HepG2 (cell line): ENCODE measurements around the gene NDUFB6. TPM values are rescaled to one million over a fixed set of nuclear protein-coding genes. Genes with fewer than 3 reads are reported as not detected.

Source experiments
- ATF1 ChIP-seq: IDR thresholded peaks from 2 replicates; pipeline ENCODE4 v1.6.1; 2016; ENCODE audit warnings: mild to moderate bottlenecking, control low read depth
- GTF3A ChIP-seq: sonication (generic); formaldehyde crosslinking; conservative IDR thresholded peaks from 2 replicates; pipeline ENCODE4 v1.4.0; 2020; ENCODE audit warnings: mild to moderate bottlenecking, missing genetic modification reagents
- HMG20B ChIP-seq: conservative IDR thresholded peaks from 2 replicates; pipeline ENCODE4 v1.6.1; 2016; ENCODE audit warnings: missing genetic modification reagents, missing compliant biosample characterization
- HNF4A ChIP-seq: sonication (generic); formaldehyde crosslinking; IDR thresholded peaks from 2 replicates; pipeline ENCODE4 v1.4.0; 2020; ENCODE audit warnings: missing genetic modification reagents
- KLF9 ChIP-seq: IDR thresholded peaks from 2 replicates; pipeline ENCODE4 v1.6.1; 2016; ENCODE audit warnings: low read depth
- MEIS2 ChIP-seq: sonication (generic); formaldehyde crosslinking; IDR thresholded peaks from 2 replicates; pipeline ENCODE4 v1.9.0; 2021; ENCODE audit warnings: mild to moderate bottlenecking, missing genetic modification reagents
- PLRG1 ChIP-seq: fragments of 450-650 bp; conservative IDR thresholded peaks from 2 replicates; pipeline ENCODE4 v1.6.1; 2016
- SP140L ChIP-seq: sonication (generic); formaldehyde crosslinking; IDR thresholded peaks from 2 replicates; pipeline ENCODE4 v1.4.0; 2020; ENCODE audit warnings: missing genetic modification reagents, borderline replicate concordance
- SRSF4 ChIP-seq: fragments of 200-400 bp; formaldehyde crosslinking; IDR thresholded peaks from one replicate; pipeline ENCODE4 v1.6.1; 2018; ENCODE audit warnings: mild to moderate bottlenecking, low read depth, low read length, moderate library complexity; ENCODE audit not compliant: poor library complexity, severe bottlenecking
- ZNF207 ChIP-seq: fragments of 450-650 bp; IDR thresholded peaks from 2 replicates; pipeline ENCODE4 v1.6.1; 2016; ENCODE audit warnings: antibody characterized with exemption, borderline replicate concordance
- ZNF282 ChIP-seq: fragments of 450-650 bp; IDR thresholded peaks from 2 replicates; pipeline ENCODE4 v1.6.1; 2018; ENCODE audit not compliant: partially characterized antibody
- ZNF557 ChIP-seq: sonication (generic); formaldehyde crosslinking; IDR thresholded peaks from 2 replicates; pipeline ENCODE4 v1.4.0; 2020; ENCODE audit warnings: missing genetic modification reagents
- ZNF703 ChIP-seq: sonication (generic); formaldehyde crosslinking; IDR thresholded peaks from 2 replicates; pipeline ENCODE4 v1.5.1; 2020; ENCODE audit warnings: missing genetic modification reagents, mild to moderate bottlenecking, moderate library complexity, borderline replicate concordance
- ZNF709 ChIP-seq: sonication (generic); formaldehyde crosslinking; IDR thresholded peaks from 2 replicates; pipeline ENCODE4 v1.5.0; 2020; ENCODE audit warnings: mild to moderate bottlenecking, missing genetic modification reagents
- ZNF772 ChIP-seq: sonication (generic); formaldehyde crosslinking; IDR thresholded peaks from 2 replicates; pipeline ENCODE4 v1.5.0; 2020; ENCODE audit warnings: mild to moderate bottlenecking, missing genetic modification reagents
- ZSCAN22 ChIP-seq: sonication (generic); formaldehyde crosslinking; IDR thresholded peaks from 2 replicates; pipeline ENCODE4 v1.4.0; 2020; ENCODE audit warnings: mild to moderate bottlenecking, missing genetic modification reagents
- polyA plus RNA-seq, 8 experiments: library from polyadenylated mRNA; depleted of rRNA in 3 of 8; stranded (reverse) in 7 of 8; unstranded in 1 of 8; fragments of >200 nt; fragmentation: Illumina TruSeq in 4 of 8; extraction: Trizol in 4 of 8; gene quantifications; 2 replicates each; pipeline versions ENCODE4 v1.2.1 to v1.2.3, GENCODE V29; 2011 to 2016; ENCODE audit warnings: low read depth in 4 of 8, missing spikeins in 1 of 8, mixed read lengths in 1 of 8; ENCODE audit not compliant: insufficient read depth in 1 of 8
- total RNA-seq, 5 experiments: library from RNA; depleted of rRNA; stranded (reverse); fragments of >200 nt; fragmentation: Illumina TruSeq; extraction: Trizol; gene quantifications; 2 replicates each; pipeline ENCODE4 v1.2.3, GENCODE V29; 2016; ENCODE audit warnings: low read depth in 1 of 5
- TF ChIP-seq, protein P1 (sequence below): sonication (generic); formaldehyde crosslinking; IDR thresholded peaks from 2 replicates; pipeline ENCODE4 v1.8.0; 2022; ENCODE audit warnings: mild to moderate bottlenecking, missing genetic modification reagents
- TF ChIP-seq, protein P2 (sequence below): sonication (generic); formaldehyde crosslinking; IDR thresholded peaks from 2 replicates; pipeline ENCODE4 v1.5.1; 2020; ENCODE audit warnings: mild to moderate bottlenecking, moderate library complexity, missing genetic modification reagents
- TF ChIP-seq, protein P3 (sequence below): sonication (generic); formaldehyde crosslinking; IDR thresholded peaks from 2 replicates; pipeline ENCODE4 v1.5.1; 2020; ENCODE audit warnings: missing genetic modification reagents, mild to moderate bottlenecking, borderline replicate concordance
- TF ChIP-seq, protein P4 (sequence below): sonication (generic); formaldehyde crosslinking; IDR thresholded peaks from 2 replicates; pipeline ENCODE4 v1.5.0; 2020; ENCODE audit warnings: missing genetic modification reagents
- TF ChIP-seq, protein P5 (sequence below): sonication (generic); formaldehyde crosslinking; IDR thresholded peaks from 2 replicates; pipeline ENCODE4 v1.9.0; 2021; ENCODE audit warnings: missing genetic modification reagents, borderline replicate concordance

The NDUFB6 gene
- total and polyA plus RNA-seq, 2 of the 13 experiments (the other 11 are each of a cell fraction or from before 2014, with no cell fraction given): 31.2 to 81.9 TPM

DNA sequence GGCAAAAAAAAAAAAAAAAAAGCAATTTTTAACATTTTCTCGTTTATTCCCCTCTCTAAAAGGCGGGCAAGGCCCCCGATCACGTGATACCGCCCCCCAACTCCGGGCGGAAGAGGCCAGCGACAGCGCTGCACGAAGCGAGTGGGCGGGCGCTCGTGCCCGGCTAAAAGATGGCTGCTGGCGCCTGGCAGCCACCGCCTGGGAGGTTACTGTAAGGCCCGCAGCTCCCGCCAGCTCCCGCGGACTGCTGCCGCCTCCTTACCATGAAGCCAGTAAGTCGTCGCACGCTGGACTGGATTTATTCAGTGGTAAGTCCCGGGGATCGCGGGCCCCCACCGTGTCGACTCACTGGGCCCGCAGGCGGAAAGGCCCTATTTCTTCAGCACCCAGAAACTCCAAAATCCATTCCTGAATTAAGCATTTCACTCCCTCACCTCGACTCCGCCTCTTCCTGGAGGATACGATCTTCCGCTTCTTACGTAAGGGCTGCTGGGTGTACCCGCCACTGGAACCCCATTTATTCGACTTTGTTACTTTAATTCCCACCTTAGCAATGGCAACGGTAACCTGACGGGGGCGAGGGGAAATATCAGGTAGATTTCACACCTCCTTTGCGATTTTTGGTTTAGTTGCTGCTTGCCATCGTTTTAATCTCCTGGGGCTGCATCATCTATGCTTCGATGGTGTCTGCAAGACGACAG, 20.6 kb downstream of the NDUFB6 start, which contains the start of the genes SMIM27 and TOPORS (continued):
- TF ChIP-seq, protein P1, sequence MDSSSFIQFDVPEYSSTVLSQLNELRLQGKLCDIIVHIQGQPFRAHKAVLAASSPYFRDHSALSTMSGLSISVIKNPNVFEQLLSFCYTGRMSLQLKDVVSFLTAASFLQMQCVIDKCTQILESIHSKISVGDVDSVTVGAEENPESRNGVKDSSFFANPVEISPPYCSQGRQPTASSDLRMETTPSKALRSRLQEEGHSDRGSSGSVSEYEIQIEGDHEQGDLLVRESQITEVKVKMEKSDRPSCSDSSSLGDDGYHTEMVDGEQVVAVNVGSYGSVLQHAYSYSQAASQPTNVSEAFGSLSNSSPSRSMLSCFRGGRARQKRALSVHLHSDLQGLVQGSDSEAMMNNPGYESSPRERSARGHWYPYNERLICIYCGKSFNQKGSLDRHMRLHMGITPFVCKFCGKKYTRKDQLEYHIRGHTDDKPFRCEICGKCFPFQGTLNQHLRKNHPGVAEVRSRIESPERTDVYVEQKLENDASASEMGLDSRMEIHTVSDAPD (CRISPR knock-in tag): no peak
- TF ChIP-seq ZNF709 (CRISPR knock-in tag): peak; percentile 38; the same call in 1 of the 2 replicates
- TF ChIP-seq ZSCAN22 (CRISPR knock-in tag): 0 out of 2 replicates have a peak, but pooled peaks have one; percentile 38
- no peak for TF ChIP-seq SRSF4
- TF ChIP-seq ZNF772 (CRISPR knock-in tag): peak; percentile 50; the same call in 1 of the 2 replicates
- no peak for TF ChIP-seq ZNF282
- TF ChIP-seq SP140L (CRISPR knock-in tag): no peak
- no peak for TF ChIP-seq PLRG1
- TF ChIP-seq, protein P2, sequence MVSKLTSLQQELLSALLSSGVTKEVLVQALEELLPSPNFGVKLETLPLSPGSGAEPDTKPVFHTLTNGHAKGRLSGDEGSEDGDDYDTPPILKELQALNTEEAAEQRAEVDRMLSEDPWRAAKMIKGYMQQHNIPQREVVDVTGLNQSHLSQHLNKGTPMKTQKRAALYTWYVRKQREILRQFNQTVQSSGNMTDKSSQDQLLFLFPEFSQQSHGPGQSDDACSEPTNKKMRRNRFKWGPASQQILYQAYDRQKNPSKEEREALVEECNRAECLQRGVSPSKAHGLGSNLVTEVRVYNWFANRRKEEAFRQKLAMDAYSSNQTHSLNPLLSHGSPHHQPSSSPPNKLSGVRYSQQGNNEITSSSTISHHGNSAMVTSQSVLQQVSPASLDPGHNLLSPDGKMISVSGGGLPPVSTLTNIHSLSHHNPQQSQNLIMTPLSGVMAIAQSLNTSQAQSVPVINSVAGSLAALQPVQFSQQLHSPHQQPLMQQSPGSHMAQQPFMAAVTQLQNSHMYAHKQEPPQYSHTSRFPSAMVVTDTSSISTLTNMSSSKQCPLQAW (CRISPR knock-in tag): peak; percentile 33; the same call in 1 of the 2 replicates
- no peak; the same call in 1 of the 2 replicates for TF ChIP-seq MEIS2 (CRISPR knock-in tag)
- TF ChIP-seq ZNF207: no peak
- no peak; the same call in 1 of the 2 replicates for TF ChIP-seq HNF4A
- TF ChIP-seq ATF1 (CRISPR knock-in tag): peak; percentile 61; the same call in 1 of the 2 replicates
- TF ChIP-seq HMG20B (CRISPR knock-in tag): no peak; the same call in none of the 2 replicates
- TF ChIP-seq GTF3A (CRISPR knock-in tag): no peak
- TF ChIP-seq ZNF557 (CRISPR knock-in tag): no peak
- TF ChIP-seq ZNF703: no peak
- TF ChIP-seq, protein P3, sequence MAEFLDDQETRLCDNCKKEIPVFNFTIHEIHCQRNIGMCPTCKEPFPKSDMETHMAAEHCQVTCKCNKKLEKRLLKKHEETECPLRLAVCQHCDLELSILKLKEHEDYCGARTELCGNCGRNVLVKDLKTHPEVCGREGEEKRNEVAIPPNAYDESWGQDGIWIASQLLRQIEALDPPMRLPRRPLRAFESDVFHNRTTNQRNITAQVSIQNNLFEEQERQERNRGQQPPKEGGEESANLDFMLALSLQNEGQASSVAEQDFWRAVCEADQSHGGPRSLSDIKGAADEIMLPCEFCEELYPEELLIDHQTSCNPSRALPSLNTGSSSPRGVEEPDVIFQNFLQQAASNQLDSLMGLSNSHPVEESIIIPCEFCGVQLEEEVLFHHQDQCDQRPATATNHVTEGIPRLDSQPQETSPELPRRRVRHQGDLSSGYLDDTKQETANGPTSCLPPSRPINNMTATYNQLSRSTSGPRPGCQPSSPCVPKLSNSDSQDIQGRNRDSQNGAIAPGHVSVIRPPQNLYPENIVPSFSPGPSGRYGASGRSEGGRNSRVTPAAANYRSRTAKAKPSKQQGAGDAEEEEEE: 0 out of 2 replicates have a peak, but pooled peaks have one; percentile 37
- TF ChIP-seq KLF9: no peak; the same call in 1 of the 2 replicates
- TF ChIP-seq, protein P4, sequence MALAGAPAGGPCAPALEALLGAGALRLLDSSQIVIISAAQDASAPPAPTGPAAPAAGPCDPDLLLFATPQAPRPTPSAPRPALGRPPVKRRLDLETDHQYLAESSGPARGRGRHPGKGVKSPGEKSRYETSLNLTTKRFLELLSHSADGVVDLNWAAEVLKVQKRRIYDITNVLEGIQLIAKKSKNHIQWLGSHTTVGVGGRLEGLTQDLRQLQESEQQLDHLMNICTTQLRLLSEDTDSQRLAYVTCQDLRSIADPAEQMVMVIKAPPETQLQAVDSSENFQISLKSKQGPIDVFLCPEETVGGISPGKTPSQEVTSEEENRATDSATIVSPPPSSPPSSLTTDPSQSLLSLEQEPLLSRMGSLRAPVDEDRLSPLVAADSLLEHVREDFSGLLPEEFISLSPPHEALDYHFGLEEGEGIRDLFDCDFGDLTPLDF (CRISPR knock-in tag): peak; percentile 78
- TF ChIP-seq, protein P5, sequence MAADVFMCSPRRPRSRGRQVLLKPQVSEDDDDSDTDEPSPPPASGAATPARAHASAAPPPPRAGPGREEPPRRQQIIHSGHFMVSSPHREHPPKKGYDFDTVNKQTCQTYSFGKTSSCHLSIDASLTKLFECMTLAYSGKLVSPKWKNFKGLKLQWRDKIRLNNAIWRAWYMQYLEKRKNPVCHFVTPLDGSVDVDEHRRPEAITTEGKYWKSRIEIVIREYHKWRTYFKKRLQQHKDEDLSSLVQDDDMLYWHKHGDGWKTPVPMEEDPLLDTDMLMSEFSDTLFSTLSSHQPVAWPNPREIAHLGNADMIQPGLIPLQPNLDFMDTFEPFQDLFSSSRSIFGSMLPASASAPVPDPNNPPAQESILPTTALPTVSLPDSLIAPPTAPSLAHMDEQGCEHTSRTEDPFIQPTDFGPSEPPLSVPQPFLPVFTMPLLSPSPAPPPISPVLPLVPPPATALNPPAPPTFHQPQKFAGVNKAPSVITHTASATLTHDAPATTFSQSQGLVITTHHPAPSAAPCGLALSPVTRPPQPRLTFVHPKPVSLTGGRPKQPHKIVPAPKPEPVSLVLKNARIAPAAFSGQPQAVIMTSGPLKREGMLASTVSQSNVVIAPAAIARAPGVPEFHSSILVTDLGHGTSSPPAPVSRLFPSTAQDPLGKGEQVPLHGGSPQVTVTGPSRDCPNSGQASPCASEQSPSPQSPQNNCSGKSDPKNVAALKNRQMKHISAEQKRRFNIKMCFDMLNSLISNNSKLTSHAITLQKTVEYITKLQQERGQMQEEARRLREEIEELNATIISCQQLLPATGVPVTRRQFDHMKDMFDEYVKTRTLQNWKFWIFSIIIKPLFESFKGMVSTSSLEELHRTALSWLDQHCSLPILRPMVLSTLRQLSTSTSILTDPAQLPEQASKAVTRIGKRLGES (CRISPR knock-in tag): no peak
